Astrocyte of the cerebellum (primary cell): ENCODE measurements around the gene PRRT1B.

ENCODE experiments used
- DNase-seq: peaks from one replicate; pipeline ENCODE4 v3.0.0-alpha.2; 2011; ENCODE audit warnings: low read depth
- H3K4me3 ChIP-seq: 2 replicates; pipeline ENCODE4 v1.5.1; 2011; ENCODE audit warnings: mild to moderate bottlenecking, low read depth, low read length, moderate library complexity
- in situ Hi-C: cut with HindIII; loops from 2 replicates; pipeline ENCODE4 v1.10.0; 2017; ENCODE audit warnings: low sequenced_read_pairs
- TF ChIP-seq, protein P1 (sequence below): IDR thresholded peaks from 2 replicates; pipeline ENCODE4 v1.5.1; 2012; ENCODE audit warnings: low read length, low read depth, moderate library complexity, mild to moderate bottlenecking; ENCODE audit errors: missing control alignments

PRRT1B gene

DNA sequence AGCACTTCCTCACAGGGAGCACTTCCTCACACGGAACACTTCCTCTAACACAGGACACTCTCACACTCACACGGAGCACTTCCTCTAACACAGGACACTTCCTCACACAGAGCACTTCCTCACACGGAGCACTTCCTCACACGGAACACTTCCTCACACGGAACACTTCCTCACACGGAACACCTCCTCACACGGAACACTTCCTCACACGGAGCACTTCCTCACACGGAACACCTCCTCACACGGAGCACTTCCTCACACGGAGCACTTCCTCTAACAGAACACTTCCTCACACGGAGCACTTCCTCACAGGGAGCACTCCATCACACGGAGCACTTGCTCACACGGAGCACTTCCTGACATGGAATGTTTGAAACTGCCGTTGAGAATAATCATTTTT, 29.2 kb upstream of the PRRT1B start:
- in situ Hi-C loops: no loop called here

DNA sequence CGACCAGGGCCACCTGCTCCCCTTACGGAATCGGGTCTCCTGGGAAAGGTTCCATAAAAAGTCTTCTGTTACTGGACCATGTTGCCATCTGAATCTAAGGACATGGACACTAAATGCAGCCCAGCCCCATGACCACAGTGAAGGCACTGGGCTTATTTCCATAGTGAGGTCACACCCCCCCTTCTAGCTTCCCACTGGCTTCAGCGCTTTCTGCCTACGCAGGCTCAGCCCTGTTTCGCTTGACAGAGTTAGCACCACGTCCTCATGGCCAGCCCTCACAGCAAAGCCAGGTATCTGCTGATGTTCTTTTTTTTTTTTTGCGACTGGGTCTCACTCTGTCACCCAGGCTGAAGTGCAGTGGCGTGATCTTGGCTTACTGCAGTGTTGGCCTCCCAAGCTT, 28.4 kb upstream of the PRRT1B start:
- no peak for DNase-seq
- H3K4me3 ChIP-seq: no peak overlapping the region
- TF ChIP-seq, protein P1, sequence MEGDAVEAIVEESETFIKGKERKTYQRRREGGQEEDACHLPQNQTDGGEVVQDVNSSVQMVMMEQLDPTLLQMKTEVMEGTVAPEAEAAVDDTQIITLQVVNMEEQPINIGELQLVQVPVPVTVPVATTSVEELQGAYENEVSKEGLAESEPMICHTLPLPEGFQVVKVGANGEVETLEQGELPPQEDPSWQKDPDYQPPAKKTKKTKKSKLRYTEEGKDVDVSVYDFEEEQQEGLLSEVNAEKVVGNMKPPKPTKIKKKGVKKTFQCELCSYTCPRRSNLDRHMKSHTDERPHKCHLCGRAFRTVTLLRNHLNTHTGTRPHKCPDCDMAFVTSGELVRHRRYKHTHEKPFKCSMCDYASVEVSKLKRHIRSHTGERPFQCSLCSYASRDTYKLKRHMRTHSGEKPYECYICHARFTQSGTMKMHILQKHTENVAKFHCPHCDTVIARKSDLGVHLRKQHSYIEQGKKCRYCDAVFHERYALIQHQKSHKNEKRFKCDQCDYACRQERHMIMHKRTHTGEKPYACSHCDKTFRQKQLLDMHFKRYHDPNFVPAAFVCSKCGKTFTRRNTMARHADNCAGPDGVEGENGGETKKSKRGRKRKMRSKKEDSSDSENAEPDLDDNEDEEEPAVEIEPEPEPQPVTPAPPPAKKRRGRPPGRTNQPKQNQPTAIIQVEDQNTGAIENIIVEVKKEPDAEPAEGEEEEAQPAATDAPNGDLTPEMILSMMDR: no peak
- in situ Hi-C loops: no loop called here

More for the DNA sequence above, 29.2 kb upstream of the PRRT1B start:
- no peak for DNase-seq
- TF ChIP-seq, protein P1: no peak
- H3K4me3 ChIP-seq: no peak overlapping the region

DNA sequence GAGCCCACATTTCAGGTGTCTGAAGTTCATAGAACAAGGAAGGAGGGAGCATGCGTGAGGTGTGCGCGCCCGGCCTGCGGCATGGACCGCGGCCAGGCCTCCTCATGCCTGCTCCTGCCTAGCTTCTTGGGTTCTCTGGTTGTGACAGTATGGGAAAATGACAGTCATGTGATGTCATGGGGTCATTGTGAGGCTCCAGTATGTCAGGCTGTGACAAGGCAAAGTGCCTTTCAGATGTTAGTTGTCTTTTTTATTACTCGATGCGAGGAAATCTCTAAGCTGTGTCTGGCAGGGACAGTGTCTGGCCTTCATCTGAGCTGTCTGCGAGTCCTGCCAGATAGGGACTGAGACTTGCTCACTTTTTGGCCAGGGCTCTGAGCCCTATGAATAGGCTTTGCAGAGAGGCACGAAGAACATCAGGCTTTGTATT, 27.5 kb upstream of the PRRT1B start:
- no peak overlapping the region for H3K4me3 ChIP-seq
- no peak for DNase-seq
- TF ChIP-seq, protein P1: no peak
- in situ Hi-C loops: no loop called here

DNA sequence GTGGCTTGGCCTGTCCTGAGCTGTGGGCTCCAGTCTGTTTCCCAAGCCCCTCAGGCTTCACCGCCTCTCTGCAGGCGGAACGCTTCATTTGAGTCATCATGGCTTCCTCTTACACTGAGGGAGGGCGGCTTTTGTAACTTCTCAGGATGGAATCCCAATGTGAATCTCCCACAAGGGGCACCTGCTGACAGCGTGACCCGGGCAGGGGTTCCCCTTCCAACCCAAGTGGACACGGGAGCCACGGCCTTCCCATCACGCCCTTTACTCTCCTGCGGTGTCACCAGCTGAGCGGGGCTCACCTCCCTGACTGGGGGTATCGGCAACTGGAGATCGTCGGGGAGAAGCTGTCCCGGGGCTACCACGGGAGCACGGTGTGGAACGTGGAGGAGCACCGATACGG, 26.8 kb upstream of the PRRT1B start:
- H3K4me3 ChIP-seq: no peak overlapping the region
- TF ChIP-seq, protein P1: no peak
- no peak for DNase-seq
- in situ Hi-C loops: no loop called here

DNA sequence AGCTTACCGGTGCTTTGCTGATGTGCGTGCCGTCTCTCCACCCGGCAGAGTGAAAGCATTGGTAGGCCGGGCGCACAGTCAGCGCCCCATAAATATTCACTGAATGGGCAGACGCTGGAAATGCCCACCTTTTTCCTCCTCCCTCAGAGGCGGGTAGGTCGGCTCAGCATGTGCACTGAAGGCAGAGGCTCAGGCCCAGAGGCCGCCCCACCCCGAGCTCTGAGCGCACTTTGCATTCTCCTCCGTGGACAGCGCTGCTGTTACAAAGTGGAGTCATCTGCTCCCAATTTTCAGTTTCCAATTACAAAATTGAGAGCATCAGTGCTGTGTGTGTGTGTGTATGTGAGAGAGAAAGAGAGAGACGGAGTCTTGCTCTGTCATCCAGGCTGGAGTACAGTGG, 24.8 kb upstream of the PRRT1B start:
- DNase-seq: no peak
- TF ChIP-seq, protein P1: no peak
- in situ Hi-C loops: no loop called here
- H3K4me3 ChIP-seq: no peak overlapping the region

DNA sequence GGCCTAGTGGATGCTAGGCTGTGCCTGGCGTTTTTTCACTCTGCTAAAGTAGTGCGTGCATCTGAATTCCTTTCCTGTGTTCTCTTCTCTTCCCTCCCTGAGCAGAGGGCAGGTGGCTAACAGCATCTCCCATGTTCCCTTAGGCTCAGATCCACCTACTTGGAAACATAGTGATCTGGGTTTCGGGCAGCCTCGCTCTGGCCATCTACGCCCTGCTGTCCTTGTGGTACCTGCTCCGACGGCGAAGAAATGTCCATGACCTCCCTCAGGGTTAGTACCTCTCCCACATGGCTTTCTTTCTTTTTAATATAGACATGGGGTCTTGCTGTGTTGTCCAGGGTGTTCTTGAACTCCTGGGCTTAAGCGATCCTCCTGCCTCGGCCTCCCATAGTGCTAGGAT, 24.1 kb upstream of the PRRT1B start:
- in situ Hi-C loops: no loop called here
- TF ChIP-seq, protein P1: no peak
- DNase-seq: no peak
- H3K4me3 ChIP-seq: no peak overlapping the region

DNA sequence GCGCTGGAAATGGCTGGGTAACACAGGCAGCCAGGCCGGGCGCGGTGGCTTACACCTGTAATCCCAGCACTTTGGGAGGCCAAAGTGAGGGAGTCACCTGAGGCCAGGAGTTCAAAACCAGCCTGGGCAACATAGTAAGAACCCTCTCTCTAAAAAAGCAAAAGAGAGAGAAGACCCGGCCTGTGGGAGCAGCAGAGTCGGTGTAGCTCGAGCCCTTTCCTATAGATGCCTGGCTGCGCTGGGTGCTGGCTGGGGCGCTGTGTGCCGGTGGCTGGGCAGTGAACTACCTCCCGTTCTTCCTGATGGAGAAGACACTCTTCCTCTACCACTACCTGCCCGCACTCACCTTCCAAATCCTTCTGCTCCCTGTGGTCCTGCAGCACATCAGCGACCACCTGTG, 23.5 kb upstream of the PRRT1B start:
- in situ Hi-C loops: no loop called here
- no peak for DNase-seq
- TF ChIP-seq, protein P1: no peak
- H3K4me3 ChIP-seq: no peak overlapping the region
